Activated naive CD4-positive, alpha-beta T cell (primary cell): ENCODE data around the gene CELF5.

ENCODE experiments used
- DNase-seq, 4 experiments: peaks; one replicate each; lab custom pipeline; 2025; lab: John Stamatoyannopoulos, UW

CELF5 gene

GRCh38 chr19:3224346-3225168, at the start of gene CELF5:
Gene CELF5 (plus strand): TSS chr19:3224661. CDS start chr19:3224740, 79 bp downstream.
- peak in 2 of 4 experiments; percentile 16 to 55 for DNase-seq

GRCh38 chr19:3175781-3176714, 48.4 kb upstream of the CELF5 start:
- DNase-seq: peak in 1 of 4 experiments; percentile 15

DNA sequence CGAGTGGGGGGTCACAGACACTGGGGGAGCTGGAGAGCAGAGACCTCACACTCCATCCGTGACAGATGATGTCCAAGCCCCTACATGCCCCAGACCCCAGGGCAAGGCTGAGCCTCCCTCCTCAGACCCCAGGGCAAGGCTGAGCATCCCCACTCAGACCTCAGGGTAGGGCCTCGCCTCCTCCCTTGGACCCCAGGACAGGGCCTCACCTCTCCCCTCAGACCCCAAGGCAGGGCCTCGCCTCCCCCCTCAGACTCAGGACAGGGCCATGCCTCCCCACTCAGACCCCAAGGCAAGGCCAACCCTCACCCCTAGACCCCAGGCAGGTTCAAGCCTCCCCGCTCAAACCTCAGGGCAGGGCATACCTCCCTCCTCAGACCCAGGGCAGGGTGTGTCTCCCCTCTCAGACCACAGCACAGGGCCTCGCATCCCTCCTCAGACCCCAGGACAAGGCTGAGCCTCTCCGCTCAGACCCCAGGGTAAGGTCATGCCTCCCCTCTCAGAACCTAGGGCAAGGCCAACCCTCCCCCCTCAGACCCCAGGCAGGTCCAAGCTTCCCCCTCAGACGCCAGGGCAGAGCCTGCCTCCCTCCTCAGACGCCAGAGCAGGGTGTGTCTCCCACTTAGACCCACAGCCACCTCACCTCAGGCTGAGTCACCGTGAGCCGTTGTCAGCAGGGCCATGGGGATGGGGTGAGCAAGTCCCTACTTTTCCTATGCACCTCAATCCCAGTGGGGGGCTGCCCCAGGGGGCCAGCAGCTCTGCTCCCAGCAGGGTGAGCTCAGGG, 47.6 kb upstream of the CELF5 start:
- DNase-seq: peak in 2 of 4 experiments; percentile 49 to 58

- DNase-seq: peak in 2 of 4 experiments; percentile 67 to 77
These were observed 46.0 kb upstream of the CELF5 start, which contains the start of gene S1PR4 for GRCh38 chr19:3178377-3178972. Gene S1PR4 (plus strand): TSS chr19:3178769. CDS start chr19:3178793, 24 bp downstream.

GRCh38 chr19:3178973-3179738, 45.3 kb upstream of the CELF5 start:
- DNase-seq: peak in 1 of 4 experiments; percentile 34

GRCh38 chr19:3179739-3180293, 44.6 kb upstream of the CELF5 start:
- DNase-seq: no peak

GRCh38 chr19:3183721-3184641, 40.5 kb upstream of the CELF5 start:
- DNase-seq: no peak

- DNase-seq: peak in 2 of 4 experiments; percentile 62 to 65
These were observed 39.5 kb upstream of the CELF5 start for GRCh38 chr19:3184847-3185460.

GRCh38 chr19:3185461-3186159, 38.9 kb upstream of the CELF5 start, which contains the start of gene NCLN:
Gene NCLN (plus strand): TSS chr19:3185930. CDS start chr19:3186031, 101 bp downstream.
- peak; percentile 85 to 92 (median 88) for DNase-seq

DNA sequence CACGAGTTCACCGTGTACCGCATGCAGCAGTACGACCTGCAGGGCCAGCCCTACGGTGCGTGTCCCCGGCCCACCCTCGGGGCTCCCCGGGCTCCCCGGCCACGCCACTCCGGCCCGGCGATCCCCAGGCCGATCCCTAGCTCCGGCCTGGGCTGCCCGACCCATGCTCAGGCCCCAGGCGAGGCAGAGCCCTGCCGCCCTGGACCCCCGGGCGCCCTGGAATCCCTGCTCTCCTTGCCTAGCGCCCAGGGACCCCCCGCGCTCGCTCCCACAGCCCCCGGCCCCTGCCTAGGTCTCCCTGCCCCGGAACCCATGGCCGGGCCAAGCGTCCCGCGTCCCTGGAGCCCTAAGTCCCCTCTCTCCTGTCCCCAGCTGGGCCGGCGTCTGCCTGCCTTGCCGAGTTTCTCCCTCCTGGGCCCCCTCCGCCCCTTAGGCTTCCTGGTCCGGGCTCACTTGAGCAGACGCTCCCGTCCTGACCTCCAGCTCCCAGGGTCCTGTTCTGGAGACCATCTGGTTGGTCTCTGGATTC, 38.2 kb upstream of the CELF5 start:
- DNase-seq: no peak

- no peak for DNase-seq
These were observed 37.4 kb upstream of the CELF5 start for GRCh38 chr19:3186891-3187661.

DNA sequence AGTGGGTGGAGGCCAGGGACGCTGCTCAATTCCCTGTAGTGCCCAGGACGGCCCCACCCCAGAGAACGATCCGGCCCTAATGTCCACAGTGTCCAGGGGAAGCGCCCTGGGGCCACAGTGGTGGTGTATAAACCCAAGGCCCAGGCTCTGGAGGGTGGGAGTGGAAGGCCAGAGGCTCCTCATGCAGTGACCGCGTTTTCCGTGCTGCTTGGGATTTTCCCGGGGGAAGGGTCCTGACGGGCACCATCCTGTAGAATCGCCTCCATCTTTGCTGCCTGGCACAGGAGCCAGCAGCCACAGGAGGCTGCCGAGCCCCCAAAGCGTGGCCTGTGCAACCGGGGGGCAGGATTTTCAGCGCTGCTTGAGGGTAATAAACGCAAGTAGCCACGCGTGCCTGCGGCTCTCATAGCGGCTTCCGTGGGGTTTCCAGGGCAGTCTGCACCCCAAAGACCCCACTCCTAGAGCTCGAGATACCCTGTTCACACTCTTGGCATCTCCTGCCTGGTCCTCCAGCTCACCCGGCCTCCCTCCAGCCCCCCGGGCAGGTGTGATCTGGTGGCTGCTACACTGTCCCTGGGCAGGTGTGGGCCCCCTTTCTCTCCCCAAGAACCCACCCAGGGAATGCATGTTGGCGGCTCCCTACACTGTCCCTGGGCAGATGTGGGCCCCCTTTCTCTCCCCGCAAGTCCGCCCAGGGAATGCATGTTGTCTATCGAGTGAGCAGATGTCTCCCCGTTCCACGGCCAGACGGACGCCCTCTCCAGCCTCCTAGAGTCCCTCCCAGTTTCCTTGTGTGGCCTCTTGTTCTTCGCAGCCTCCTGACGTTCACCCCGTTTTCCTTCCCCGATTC, 36.6 kb upstream of the CELF5 start:
- DNase-seq: no peak

DNA sequence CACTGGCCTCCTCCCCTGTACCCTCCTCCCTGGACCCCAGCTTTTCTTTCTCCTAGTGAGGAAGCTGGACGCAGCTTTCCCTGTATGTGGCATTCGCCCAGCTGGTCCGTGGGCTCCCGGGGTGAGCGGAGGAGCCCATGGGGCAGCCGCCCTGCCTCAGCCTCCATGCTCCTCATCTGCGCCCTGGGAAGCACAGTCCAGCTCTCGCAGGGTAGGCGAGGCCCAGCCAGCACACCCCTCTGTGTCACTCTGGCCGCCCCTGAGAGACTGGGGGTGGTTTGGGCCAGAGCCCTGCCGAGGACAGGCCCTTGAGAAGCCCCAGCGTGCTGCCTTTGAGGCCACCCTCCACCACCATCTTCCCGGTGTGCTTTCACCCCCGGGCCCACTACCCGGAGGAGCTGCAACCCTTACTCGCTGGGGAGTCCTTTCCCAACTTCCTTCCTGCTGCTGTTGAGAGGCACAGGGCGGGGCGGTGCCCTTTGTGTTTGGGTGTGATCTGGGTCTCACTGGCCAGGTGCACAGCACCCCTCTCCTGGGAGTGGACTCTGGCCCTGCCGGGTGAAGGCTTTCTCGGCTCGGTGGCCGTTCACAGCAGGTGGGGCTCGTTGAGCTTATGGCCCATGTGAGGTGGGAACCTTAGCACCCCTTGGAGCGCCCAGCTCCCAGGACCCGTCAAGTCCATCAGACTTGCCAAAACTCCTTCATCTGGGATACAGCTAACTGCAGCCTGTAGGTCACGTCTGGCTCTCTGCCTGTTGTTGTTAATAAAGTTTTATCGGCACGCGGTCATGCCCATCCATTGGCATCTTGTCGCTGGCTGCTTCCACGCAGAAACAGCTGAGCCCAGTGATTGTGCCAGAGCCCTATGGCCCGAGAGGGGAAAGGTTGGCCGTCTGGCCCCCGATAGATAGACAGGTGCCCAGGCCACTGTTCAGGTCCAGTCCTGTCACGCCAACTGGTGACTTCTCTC, 35.5 kb upstream of the CELF5 start:
- no peak for DNase-seq

DNA sequence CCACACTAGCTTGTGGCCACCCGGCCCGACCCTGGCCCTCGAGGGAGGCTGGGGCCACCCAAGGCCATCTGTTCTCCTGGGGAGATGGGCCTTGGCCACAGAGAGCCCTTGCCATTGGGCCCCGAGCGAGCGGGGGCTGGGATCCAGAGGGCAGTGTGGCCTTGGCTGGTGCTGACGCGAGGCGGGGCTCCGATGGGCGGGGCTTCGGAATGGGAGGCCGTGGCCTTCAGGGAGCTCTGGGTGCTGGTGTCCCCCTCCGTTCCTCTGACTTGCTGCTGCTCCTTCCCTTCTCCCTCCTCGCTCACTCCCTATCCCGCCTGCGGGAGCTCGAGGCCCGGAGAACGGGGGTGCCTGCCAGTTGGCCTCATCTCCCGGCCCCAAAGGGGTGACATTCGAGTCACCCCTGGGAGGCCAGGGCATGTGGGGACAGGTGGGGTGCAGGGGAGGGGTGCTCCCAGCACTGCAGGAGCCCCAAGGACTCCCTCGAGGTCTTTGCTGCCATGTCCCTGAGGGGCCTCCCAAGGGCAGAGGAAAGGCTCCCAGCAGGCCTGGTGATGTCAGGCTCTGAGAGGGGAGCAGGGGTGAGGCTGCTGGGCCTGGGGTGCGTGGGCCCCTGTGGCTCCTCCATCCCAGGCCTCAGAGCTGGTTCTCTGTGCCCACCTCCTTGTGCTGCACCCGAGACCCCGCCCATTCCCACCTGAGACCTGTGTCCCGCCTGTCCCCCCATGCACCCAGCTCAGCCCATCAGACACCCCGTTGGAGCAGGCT, 34.6 kb upstream of the CELF5 start:
- no peak for DNase-seq
